GM13977 (cell line): ENCODE data around the gene YY1AP1.
"Not testable (repeated sequence)": the region's sequence is repeated elsewhere in the genome, so short reads cannot be mapped to it uniquely, and the experiment has no call there.

Experiments
- DNase-seq: peaks from one replicate; pipeline ENCODE4 v3.0.0; 2012; ENCODE audit warnings: low spot score
- CTCF ChIP-seq: IDR thresholded peaks from 2 replicates; pipeline ENCODE4 v1.5.1; 2012; ENCODE audit warnings: mild to moderate bottlenecking, control low read depth; ENCODE audit not compliant: insufficient read depth; ENCODE audit errors: extremely low read depth, missing control alignments
- in situ Hi-C: fragments of 300-500 bp; cut with MboI; formaldehyde crosslinking; loops from one replicate; pipeline ENCODE4 v1.12.0; 2022; ENCODE audit warnings: low sequenced_read_pairs, low pct_unique_long_range_greater_than_20kb, mixed read lengths, inconsistent platforms; ENCODE audit not compliant: unreplicated experiment

The YY1AP1 gene

GRCh38 chr1:155671750-155672149 lies 16.8 kb downstream of the YY1AP1 start:
- no peak for DNase-seq
- in situ Hi-C loops, result no loop called here
- TF ChIP-seq CTCF, result no peak

GRCh38 chr1:155669233-155670162 lies 19.1 kb downstream of the YY1AP1 start:
- in situ Hi-C loops, result no loop called here
- TF ChIP-seq CTCF, result no peak
- no peak for DNase-seq

GRCh38 chr1:155661239-155661638 lies 27.3 kb downstream of the YY1AP1 start:
- DNase-seq, in situ Hi-C loops: not testable (repeated sequence)

DNA sequence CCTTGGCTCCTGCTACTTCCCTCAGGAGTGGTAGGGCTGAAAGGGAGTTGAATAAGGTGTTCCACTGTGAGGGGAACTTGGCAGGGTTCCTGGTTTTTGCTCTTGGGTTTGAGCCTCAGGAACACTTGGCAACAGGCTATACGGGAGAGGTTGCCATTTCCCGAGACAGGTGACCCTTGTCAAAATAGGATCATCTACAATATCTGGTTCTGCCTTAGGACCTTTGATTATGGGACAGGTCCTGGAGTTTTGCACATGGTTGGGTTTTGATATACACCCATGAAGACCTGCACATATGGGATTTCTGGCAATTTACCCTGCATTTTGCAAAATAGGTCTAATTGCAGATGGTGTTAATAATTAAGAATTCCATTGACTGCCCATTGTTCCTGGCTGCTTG lies 31.1 kb downstream of the YY1AP1 start:
- no peak for TF ChIP-seq CTCF
- no peak for DNase-seq
- in situ Hi-C loops, result no loop called here

GRCh38 chr1:155652951-155653350 lies 35.6 kb downstream of the YY1AP1 start:
- DNase-seq, result no peak
- TF ChIP-seq CTCF, result no peak
- in situ Hi-C loops, result no loop called here

GRCh38 chr1:155651861-155652661 lies 36.5 kb downstream of the YY1AP1 start:
- in situ Hi-C loops, result no loop called here
- no peak for DNase-seq
- TF ChIP-seq CTCF, result no peak
